GM23338 (cell line): ENCODE results near the gene QKI. TPM values are rescaled to one million over a fixed set of nuclear protein-coding genes. Genes with fewer than 3 reads are reported as not detected.
A peak's percentile ranks its signal among the peaks of the same experiment; 100 is the strongest.

Source experiments
- ATAC-seq: fragments of 200-7000 bp; cut with Tn5 transposase; 3 replicates; pipeline ENCODE4 v1.9.1; 2020
- DNase-seq: peaks from one replicate; pipeline ENCODE4 v3.0.0-alpha.2; 2015; ENCODE audit warnings: low spot score
- H2AFZ ChIP-seq: fragments of 200-600 bp; sonication (generic); 2 replicates; pipeline ENCODE4 v1.8.0; 2016; ENCODE audit warnings: antibody characterized with exemption, mild to moderate bottlenecking, moderate library complexity
- H3F3A ChIP-seq: fragments of 200-600 bp; sonication (generic); replicated peaks from 2 replicates; pipeline ENCODE4 v1.8.0; 2017; ENCODE audit warnings: antibody characterized with exemption, mixed run types, low read depth
- H3K27ac ChIP-seq: fragments of 200-600 bp; sonication (generic); 2 replicates; pipeline ENCODE4 v1.6.1; 2016; ENCODE audit warnings: low read depth
- H3K27me3 ChIP-seq: fragments of 200-600 bp; sonication (generic); 2 replicates; pipeline ENCODE4 v1.8.0; 2016; ENCODE audit warnings: mild to moderate bottlenecking, mixed run types, moderate library complexity; ENCODE audit not compliant: insufficient read depth
- H3K36me3 ChIP-seq: fragments of 200-600 bp; sonication (generic); 2 replicates; pipeline ENCODE4 v1.8.0; 2016; ENCODE audit warnings: mild to moderate bottlenecking; ENCODE audit not compliant: insufficient read depth
- H3K4me1 ChIP-seq: fragments of 200-600 bp; sonication (generic); 2 replicates; pipeline ENCODE4 v1.8.0; 2016; ENCODE audit warnings: mild to moderate bottlenecking, moderate library complexity; ENCODE audit not compliant: insufficient read depth
- H3K4me2 ChIP-seq: fragments of 200-600 bp; sonication (generic); 2 replicates; pipeline ENCODE4 v1.7.1; 2017; ENCODE audit warnings: mixed run types
- H3K4me3 ChIP-seq: fragments of 200-600 bp; sonication (generic); 2 replicates; pipeline ENCODE4 v1.6.1; 2016; ENCODE audit warnings: mixed run types
- H3K79me2 ChIP-seq: fragments of 200-600 bp; sonication (generic); replicated peaks from 2 replicates; pipeline ENCODE4 v1.8.0; 2017; ENCODE audit warnings: mild to moderate bottlenecking; ENCODE audit not compliant: insufficient read depth
- H3K9me2 ChIP-seq: fragments of 200-600 bp; sonication (generic); 2 replicates; pipeline ENCODE4 v1.8.0; 2017; ENCODE audit not compliant: insufficient read depth
- H4K20me1 ChIP-seq: fragments of 200-600 bp; sonication (generic); replicated peaks from 2 replicates; pipeline ENCODE4 v1.8.0; 2017; ENCODE audit warnings: mild to moderate bottlenecking; ENCODE audit not compliant: insufficient read depth
- H3K27ac Mint-ChIP-seq: 2 replicates; pipeline ENCODE4 v1.8.0; 2020; ENCODE audit warnings: inconsistent platforms, mild to moderate bottlenecking, moderate library complexity, mixed read lengths
- H3K27me3 Mint-ChIP-seq: 3 replicates; pipeline ENCODE4 v1.8.0; 2022; ENCODE audit warnings: low read depth, mild to moderate bottlenecking, moderate library complexity, mixed read lengths, inconsistent platforms; ENCODE audit not compliant: insufficient read depth, poor library complexity
- H3K36me3 Mint-ChIP-seq: 3 replicates; pipeline ENCODE4 v1.8.0; 2021; ENCODE audit warnings: low read depth, mild to moderate bottlenecking, inconsistent platforms, moderate library complexity, mixed read lengths
- H3K4me1 Mint-ChIP-seq: 3 replicates; pipeline ENCODE4 v1.8.0; 2020; ENCODE audit warnings: mild to moderate bottlenecking, inconsistent platforms, mixed read lengths
- H3K4me3 Mint-ChIP-seq: 3 replicates; pipeline ENCODE4 v1.8.0; 2021; ENCODE audit warnings: moderate library complexity, mild to moderate bottlenecking, inconsistent platforms, mixed read lengths
- H3K9me3 Mint-ChIP-seq: 3 replicates; pipeline ENCODE4 v1.8.0; 2020; ENCODE audit warnings: moderate library complexity, mild to moderate bottlenecking, inconsistent platforms, mixed read lengths
- CREB1 ChIP-seq: fragments of 250-450 bp; sonication (Bioruptor Pico); IDR thresholded peaks from 2 replicates; pipeline ENCODE4 v1.5.0; 2020; ENCODE audit warnings: low read depth, mild to moderate bottlenecking, moderate library complexity
- EZH2 ChIP-seq: fragments of 200-600 bp; sonication (generic); IDR thresholded peaks from one replicate; pipeline ENCODE4 v1.8.0; 2017; ENCODE audit warnings: antibody characterized with exemption, mild to moderate bottlenecking, low read depth; ENCODE audit not compliant: unreplicated experiment
- EZH2phosphoT487 ChIP-seq: fragments of 200-600 bp; sonication (generic); IDR thresholded peaks from one replicate; pipeline ENCODE4 v1.8.1; 2018; ENCODE audit warnings: antibody characterized with exemption; ENCODE audit not compliant: unreplicated experiment
- JUNB ChIP-seq: IDR thresholded peaks from one replicate; pipeline ENCODE4 v1.6.1; 2016; ENCODE audit warnings: antibody characterized with exemption; ENCODE audit not compliant: unreplicated experiment
- POLR2AphosphoS5 ChIP-seq: IDR thresholded peaks from 2 replicates; pipeline ENCODE4 v1.6.1; 2016; ENCODE audit warnings: antibody characterized with exemption, low read depth
- STAT1 ChIP-seq: IDR thresholded peaks from one replicate; pipeline ENCODE4 v1.6.1; 2016; ENCODE audit warnings: antibody characterized with exemption; ENCODE audit not compliant: unreplicated experiment
- ZNF114 ChIP-seq: fragments of 250-450 bp; sonication (Bioruptor Pico); IDR thresholded peaks from 2 replicates; pipeline ENCODE4 v1.5.0; 2020; ENCODE audit warnings: mild to moderate bottlenecking, moderate library complexity
- ZNF331 ChIP-seq: fragments of 250-450 bp; sonication (Bioruptor Pico); IDR thresholded peaks from 2 replicates; pipeline ENCODE4 v1.5.0; 2020; ENCODE audit warnings: low read depth, mild to moderate bottlenecking, moderate library complexity
- polyA plus RNA-seq: library from polyadenylated mRNA; unstranded; fragments of >200 nt; fragmentation: Nextera tagmentation; extraction: Ambion mirVana; gene quantifications from 2 replicates; pipeline ENCODE4 v1.2.1, GENCODE V29; 2016
- total RNA-seq: library from RNA; depleted of rRNA; stranded (reverse); fragments of >200 nt; shearing (Covaris generic); gene quantifications from 2 replicates; pipeline ENCODE4 v1.2.3, GENCODE V29; 2014
- TF ChIP-seq, protein P1 (sequence below): IDR thresholded peaks from 2 replicates; pipeline ENCODE4 v1.6.1; 2016; ENCODE audit warnings: antibody characterized with exemption
- TF ChIP-seq, protein P2 (sequence below), 2 experiments: fragments of 200-600 bp in 1 of 2; sonication (generic) in 1 of 2; conservative IDR thresholded peaks; 2 replicates each; pipeline versions ENCODE4 v1.5.1 to v1.6.1; 2016 to 2017; ENCODE audit warnings: antibody characterized with exemption in 2 of 2, low read depth in 2 of 2, mild to moderate bottlenecking in 2 of 2, moderate library complexity in 1 of 2
- TF ChIP-seq, protein P3 (sequence below): fragments of 250-450 bp; sonication (Bioruptor Pico); IDR thresholded peaks from 2 replicates; pipeline ENCODE4 v1.5.0; 2020; ENCODE audit warnings: mild to moderate bottlenecking, moderate library complexity
- TF ChIP-seq, protein P4 (sequence below): IDR thresholded peaks from one replicate; pipeline ENCODE4 v1.6.1; 2018; ENCODE audit warnings: antibody characterized with exemption; ENCODE audit not compliant: unreplicated experiment

The QKI gene
- total and polyA plus RNA-seq, 2 experiments from 2014 or later, result 60.8 to 159 TPM

DNA sequence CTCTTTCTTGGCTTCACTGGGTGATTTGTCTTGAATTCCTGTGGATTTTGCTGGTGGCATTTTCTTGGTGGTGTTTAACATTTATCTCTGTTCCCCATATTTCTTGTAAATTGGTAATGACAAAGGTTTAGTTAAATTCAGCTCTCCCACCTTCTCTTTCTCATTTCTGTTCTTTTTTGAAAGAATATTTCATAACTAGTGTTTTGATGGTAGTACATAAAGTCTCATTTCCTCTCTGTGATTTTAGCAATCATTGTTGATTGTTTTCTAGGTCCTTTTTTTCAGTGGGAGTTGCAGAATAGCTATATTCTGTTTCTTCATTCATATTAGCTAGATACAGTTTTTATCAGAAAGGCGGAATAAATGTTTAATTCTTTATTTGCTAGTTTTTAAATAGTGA is 73.1 kb downstream of the QKI start:
- DNase-seq (no peak), ATAC-seq (no peak)
- Mint-ChIP-seq H3K36me3 (0 out of 3 replicates have a peak, but pooled peaks cover 4% of the 10 kb centered on the region), H3K27ac (peak overlapping the region; percentile 66; the same call in 1 of the 2 replicates), H3K27me3 (no peaks in the 10 kb centered on the region), H3K4me3 (no peak overlapping the region), H3K9me3 (no peaks in the 10 kb centered on the region), H3K4me1 (peaks cover 57% of the 10 kb centered on the region)
- Histone ChIP-seq H3K27ac (no peak overlapping the region), H4K20me1 (peaks cover 15% of the 10 kb centered on the region), H3K79me2 (peaks cover 100% of the 10 kb centered on the region), H3K4me3 (no peak overlapping the region), H2AFZ (no peak overlapping the region), H3F3A (no peaks in the 10 kb centered on the region), H3K36me3 (no peaks in the 10 kb centered on the region), H3K27me3 (no peaks in the 10 kb centered on the region), H3K4me2 (no peak overlapping the region), H3K9me2 (0 out of 2 replicates have a peak, but pooled peaks cover 6% of the 10 kb centered on the region), H3K4me1 (peaks cover 42% of the 10 kb centered on the region)
- TF ChIP-seq EZH2, result no peak
- no peak for TF ChIP-seq ZNF331 (CRISPR knock-in tag)
- TF ChIP-seq CREB1 (CRISPR knock-in tag), result no peak
- no peak for TF ChIP-seq ZNF114 (CRISPR knock-in tag)
- TF ChIP-seq, protein P1, sequence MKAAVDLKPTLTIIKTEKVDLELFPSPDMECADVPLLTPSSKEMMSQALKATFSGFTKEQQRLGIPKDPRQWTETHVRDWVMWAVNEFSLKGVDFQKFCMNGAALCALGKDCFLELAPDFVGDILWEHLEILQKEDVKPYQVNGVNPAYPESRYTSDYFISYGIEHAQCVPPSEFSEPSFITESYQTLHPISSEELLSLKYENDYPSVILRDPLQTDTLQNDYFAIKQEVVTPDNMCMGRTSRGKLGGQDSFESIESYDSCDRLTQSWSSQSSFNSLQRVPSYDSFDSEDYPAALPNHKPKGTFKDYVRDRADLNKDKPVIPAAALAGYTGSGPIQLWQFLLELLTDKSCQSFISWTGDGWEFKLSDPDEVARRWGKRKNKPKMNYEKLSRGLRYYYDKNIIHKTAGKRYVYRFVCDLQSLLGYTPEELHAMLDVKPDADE, result no peak
- TF ChIP-seq EZH2phosphoT487, result no peak
- no peak for TF ChIP-seq POLR2AphosphoS5
- no peak for TF ChIP-seq JUNB
- TF ChIP-seq, protein P2, sequence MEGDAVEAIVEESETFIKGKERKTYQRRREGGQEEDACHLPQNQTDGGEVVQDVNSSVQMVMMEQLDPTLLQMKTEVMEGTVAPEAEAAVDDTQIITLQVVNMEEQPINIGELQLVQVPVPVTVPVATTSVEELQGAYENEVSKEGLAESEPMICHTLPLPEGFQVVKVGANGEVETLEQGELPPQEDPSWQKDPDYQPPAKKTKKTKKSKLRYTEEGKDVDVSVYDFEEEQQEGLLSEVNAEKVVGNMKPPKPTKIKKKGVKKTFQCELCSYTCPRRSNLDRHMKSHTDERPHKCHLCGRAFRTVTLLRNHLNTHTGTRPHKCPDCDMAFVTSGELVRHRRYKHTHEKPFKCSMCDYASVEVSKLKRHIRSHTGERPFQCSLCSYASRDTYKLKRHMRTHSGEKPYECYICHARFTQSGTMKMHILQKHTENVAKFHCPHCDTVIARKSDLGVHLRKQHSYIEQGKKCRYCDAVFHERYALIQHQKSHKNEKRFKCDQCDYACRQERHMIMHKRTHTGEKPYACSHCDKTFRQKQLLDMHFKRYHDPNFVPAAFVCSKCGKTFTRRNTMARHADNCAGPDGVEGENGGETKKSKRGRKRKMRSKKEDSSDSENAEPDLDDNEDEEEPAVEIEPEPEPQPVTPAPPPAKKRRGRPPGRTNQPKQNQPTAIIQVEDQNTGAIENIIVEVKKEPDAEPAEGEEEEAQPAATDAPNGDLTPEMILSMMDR (conservative IDR thresholded peaks at IDR 0.05; ENCODE audit: low read depth in 2 of 2), result no peak
- no peak for TF ChIP-seq STAT1
- TF ChIP-seq, protein P3, sequence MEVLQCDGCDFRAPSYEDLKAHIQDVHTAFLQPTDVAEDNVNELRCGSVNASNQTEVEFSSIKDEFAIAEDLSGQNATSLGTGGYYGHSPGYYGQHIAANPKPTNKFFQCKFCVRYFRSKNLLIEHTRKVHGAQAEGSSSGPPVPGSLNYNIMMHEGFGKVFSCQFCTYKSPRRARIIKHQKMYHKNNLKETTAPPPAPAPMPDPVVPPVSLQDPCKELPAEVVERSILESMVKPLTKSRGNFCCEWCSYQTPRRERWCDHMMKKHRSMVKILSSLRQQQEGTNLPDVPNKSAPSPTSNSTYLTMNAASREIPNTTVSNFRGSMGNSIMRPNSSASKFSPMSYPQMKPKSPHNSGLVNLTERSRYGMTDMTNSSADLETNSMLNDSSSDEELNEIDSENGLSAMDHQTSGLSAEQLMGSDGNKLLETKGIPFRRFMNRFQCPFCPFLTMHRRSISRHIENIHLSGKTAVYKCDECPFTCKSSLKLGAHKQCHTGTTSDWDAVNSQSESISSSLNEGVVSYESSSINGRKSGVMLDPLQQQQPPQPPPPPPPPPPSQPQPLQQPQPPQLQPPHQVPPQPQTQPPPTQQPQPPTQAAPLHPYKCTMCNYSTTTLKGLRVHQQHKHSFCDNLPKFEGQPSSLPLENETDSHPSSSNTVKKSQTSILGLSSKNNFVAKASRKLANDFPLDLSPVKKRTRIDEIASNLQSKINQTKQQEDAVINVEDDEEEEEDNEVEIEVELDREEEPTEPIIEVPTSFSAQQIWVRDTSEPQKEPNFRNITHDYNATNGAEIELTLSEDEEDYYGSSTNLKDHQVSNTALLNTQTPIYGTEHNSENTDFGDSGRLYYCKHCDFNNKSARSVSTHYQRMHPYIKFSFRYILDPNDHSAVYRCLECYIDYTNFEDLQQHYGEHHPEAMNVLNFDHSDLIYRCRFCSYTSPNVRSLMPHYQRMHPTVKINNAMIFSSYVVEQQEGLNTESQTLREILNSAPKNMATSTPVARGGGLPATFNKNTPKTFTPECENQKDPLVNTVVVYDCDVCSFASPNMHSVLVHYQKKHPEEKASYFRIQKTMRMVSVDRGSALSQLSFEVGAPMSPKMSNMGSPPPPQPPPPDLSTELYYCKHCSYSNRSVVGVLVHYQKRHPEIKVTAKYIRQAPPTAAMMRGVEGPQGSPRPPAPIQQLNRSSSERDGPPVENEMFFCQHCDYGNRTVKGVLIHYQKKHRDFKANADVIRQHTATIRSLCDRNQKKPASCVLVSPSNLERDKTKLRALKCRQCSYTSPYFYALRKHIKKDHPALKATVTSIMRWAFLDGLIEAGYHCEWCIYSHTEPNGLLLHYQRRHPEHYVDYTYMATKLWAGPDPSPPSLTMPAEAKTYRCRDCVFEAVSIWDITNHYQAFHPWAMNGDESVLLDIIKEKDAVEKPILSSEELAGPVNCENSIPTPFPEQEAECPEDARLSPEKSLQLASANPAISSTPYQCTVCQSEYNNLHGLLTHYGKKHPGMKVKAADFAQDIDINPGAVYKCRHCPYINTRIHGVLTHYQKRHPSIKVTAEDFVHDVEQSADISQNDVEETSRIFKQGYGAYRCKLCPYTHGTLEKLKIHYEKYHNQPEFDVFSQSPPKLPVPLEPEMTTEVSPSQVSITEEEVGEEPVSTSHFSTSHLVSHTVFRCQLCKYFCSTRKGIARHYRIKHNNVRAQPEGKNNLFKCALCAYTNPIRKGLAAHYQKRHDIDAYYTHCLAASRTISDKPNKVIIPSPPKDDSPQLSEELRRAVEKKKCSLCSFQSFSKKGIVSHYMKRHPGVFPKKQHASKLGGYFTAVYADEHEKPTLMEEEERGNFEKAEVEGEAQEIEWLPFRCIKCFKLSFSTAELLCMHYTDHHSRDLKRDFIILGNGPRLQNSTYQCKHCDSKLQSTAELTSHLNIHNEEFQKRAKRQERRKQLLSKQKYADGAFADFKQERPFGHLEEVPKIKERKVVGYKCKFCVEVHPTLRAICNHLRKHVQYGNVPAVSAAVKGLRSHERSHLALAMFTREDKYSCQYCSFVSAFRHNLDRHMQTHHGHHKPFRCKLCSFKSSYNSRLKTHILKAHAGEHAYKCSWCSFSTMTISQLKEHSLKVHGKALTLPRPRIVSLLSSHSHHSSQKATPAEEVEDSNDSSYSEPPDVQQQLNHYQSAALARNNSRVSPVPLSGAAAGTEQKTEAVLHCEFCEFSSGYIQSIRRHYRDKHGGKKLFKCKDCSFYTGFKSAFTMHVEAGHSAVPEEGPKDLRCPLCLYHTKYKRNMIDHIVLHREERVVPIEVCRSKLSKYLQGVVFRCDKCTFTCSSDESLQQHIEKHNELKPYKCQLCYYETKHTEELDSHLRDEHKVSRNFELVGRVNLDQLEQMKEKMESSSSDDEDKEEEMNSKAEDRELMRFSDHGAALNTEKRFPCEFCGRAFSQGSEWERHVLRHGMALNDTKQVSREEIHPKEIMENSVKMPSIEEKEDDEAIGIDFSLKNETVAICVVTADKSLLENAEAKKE (CRISPR knock-in tag), result no peak
- TF ChIP-seq, protein P4, sequence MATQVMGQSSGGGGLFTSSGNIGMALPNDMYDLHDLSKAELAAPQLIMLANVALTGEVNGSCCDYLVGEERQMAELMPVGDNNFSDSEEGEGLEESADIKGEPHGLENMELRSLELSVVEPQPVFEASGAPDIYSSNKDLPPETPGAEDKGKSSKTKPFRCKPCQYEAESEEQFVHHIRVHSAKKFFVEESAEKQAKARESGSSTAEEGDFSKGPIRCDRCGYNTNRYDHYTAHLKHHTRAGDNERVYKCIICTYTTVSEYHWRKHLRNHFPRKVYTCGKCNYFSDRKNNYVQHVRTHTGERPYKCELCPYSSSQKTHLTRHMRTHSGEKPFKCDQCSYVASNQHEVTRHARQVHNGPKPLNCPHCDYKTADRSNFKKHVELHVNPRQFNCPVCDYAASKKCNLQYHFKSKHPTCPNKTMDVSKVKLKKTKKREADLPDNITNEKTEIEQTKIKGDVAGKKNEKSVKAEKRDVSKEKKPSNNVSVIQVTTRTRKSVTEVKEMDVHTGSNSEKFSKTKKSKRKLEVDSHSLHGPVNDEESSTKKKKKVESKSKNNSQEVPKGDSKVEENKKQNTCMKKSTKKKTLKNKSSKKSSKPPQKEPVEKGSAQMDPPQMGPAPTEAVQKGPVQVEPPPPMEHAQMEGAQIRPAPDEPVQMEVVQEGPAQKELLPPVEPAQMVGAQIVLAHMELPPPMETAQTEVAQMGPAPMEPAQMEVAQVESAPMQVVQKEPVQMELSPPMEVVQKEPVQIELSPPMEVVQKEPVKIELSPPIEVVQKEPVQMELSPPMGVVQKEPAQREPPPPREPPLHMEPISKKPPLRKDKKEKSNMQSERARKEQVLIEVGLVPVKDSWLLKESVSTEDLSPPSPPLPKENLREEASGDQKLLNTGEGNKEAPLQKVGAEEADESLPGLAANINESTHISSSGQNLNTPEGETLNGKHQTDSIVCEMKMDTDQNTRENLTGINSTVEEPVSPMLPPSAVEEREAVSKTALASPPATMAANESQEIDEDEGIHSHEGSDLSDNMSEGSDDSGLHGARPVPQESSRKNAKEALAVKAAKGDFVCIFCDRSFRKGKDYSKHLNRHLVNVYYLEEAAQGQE, result no peak
